Activated T-cell treated with anti-CD3 and anti-CD28 coated beads for 24 hours (primary cell): Measurements from ENCODE around the gene RASL12.
"Not testable (repeated sequence)": the region's sequence is repeated elsewhere in the genome, so short reads cannot be mapped to it uniquely, and the experiment has no call there.

Experiments used
- DNase-seq: peaks from one replicate; pipeline ENCODE4 v3.0.0-alpha.2; 2020; ENCODE audit warnings: low read depth

The RASL12 gene

DNA sequence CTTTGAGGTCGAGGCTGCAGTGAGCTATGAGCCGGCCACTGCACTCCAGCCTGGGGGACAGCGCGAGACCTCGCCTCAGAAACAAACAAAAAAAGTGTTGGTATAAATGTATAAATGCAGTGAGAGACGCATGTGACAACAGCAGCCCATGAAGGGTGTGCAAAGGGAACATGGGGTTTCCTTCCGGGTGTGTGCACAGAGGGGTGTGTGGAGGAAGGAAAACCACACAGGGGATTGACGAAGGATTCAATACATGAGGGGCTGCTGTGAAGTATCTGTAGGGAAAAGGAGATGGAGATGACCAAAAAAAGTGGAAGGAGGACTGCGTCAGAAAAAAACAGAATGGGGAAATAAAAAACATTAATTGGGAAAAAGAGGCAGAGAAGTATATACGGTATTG lies 39.5 kb downstream of the RASL12 start:
- DNase-seq: no peak

DNA sequence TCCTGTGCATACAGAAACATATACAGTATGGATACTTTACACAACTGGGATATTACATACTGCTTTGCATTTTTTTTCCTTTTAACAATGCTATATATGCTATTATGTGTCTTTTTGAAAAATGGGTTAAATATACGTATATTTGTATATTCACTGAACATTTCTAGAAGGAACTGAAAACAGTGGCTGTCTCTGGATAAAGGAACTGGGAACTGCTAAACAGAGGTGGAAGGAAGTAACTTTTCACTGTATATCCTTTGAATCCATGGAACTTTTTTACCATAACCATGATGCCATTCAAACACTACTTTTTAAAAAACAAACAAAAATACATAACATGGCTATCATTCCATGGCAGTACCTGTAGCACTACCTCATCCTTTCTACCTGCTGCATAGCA lies 40.2 kb downstream of the RASL12 start:
- DNase-seq: no peak

DNA sequence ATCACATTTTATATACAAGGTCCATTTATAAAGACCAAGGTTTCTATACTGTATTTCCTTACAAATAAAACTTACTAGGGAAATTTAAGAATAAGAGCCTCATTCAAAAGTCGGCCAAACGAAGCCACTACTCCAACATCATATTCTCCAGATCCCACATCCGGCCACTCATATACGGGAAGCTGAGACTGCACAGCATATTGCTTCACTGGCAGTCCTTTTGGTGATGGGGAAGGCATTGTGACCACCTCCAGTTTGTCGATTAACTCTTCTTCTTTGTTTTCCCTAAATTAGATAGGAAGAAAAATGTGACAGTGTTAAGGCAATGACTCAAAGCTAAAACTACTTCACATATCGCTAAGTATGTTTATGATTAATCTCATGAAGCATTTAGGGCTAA lies 41.0 kb downstream of the RASL12 start:
- DNase-seq: no peak

DNA sequence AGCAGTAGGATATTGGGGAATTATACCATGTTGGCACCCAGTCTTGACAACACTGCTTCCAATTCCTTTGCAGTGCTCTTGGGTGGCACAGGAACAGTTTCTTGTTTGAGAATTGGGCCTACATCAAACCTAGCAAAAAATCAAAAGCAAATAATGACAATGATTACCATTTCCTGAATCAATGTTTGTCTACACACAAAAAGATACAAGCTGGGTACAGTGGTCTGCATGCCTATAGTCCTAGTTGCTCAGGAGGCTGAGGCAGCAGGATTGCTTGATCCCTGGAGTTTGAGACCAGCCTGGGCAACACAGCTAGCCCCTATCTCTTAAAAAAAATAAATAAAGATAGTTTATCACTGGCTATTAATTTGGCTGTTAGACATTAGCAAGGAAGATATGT lies 46.3 kb downstream of the RASL12 start:
- DNase-seq: no peak

DNA sequence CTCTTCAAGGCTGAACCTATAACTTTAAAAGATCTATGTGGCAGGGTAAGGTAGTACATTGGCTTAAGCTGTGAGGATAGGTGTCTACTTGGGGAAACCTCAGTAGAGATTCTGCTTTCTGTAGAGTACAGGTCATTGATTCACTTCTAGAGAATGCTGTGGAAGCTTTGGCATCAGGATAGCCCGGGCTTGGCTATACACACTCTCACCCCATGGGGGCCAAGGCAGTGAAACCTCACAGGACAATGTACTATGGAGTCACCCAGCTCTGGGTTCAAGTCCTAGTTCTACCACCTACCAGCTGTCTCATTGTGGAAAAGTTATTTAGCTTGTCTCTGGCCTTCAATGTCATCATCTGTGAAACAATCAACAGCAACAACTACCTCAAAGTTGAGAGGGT lies 47.4 kb downstream of the RASL12 start:
- no peak for DNase-seq

DNA sequence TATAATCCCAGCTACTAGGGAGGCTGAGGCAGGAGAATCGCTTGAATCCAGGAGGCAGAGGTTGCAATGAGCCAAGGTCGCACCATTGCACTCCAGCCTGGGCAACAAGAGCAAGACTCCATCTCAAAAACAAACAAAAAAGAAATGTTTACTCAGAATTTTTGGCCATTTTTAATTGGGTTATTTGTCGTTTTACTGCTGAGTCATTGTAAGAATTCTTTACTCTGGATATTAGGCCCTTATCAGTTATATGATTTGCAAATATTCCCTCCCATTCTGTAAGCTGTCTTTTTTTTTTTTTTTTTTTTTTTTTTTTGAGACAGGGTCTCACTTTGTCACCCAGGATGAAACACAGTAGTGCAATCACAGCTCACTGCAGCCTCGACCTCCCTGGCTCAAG lies 56.6 kb downstream of the RASL12 start:
- DNase-seq: not testable (repeated sequence)

DNA sequence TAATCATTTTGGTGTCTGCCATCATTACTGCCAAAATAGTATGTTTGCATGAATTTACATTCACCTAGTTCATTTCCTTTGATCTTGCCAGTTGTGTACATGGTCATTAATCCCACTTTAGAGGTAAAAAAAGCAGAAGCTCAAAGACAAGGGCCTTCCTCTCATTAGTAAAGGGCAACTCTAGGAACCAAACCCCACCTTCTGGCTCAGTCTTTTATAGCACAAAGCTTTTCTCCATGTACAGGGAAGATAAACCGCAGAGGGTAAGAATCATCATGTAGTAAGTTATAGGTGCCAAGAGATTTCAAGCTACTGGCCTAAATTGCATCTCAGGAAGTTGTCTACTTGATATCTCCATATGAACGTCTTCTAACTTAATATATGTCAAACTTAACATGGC lies 58.8 kb downstream of the RASL12 start:
- no peak for DNase-seq

DNA sequence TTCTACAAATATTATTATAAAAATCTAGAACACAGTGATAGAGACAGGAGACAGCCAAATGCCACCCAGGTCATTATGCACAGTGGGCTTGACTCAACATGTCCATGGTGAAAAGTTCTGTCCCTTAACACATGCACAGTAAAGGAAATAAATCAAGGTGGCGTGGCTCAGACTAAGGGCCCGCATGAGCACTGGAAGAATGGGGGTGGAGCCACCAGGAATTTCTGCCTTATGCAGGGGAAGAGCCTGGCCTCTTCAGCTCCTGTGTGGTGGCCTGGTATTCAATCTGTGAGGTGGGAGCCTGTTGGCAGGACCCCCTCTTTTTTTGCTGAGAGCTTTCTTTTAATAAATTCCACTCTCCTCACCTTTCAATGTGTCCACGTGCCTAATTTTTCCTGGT lies 60.9 kb downstream of the RASL12 start:
- no peak for DNase-seq

DNA sequence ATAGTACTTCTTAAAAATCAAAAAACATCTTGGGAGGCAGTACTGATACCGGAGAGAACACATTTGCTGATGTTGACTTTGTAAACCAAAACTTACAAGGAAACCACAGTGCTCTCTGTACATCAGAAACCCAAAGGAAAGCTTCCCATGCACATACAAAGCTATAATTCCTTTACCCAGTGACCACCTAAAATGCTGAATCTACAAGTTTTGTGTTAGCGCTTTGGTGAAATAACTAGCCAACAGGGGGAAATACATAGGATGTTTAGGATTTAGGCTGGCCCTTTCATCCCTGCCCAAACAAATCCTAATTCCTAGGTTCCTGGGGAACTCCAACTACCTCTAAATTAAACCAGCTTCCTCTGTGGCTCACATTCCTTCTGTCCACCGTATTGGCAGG lies 62.8 kb downstream of the RASL12 start:
- no peak for DNase-seq
